Measurements from ENCODE around the gene NBAS.

NBAS gene

DNA sequence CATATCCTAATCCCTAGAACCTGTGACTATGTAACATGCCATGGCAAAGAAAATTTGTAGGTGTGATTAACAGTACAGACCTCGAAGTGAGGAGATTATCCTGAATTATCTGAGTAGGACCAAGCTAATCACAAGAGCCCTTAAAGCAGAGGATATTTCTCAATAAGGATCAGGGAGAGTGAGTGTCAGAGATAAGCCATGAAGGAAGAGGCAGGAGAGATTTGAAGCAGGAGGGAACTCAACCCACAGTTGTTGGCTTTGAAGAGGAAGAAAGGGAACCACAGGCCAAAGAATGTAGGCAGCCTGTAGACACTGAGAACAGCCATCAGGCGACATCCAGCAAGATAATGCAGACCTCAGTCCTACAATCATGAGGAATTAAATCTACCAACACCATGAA is 229.3 kb downstream of the NBAS start:
- Histone ChIP-seq H3K4me1 (ENCODE audit: control insufficient read depth, insufficient read depth, low read length) (peaks cover 7% of the 10 kb centered on the region; the same call in 1 of the 2 replicates), H3K4me3 (ENCODE audit: low read depth, low read length) (no peak overlapping the region), H3K36me3 (ENCODE audit: control insufficient read depth in 2 of 2, insufficient read depth in 1 of 2, low read length in 2 of 2) (peaks cover 0 to 8% of the 10 kb centered on the region in 2 experiments; a peak in 2 of 3 replicates), H3K27ac (ENCODE audit: extremely low read depth, low read depth, low read length) (no peak overlapping the region), H3K9me3 (ENCODE audit: control insufficient read depth, insufficient read depth, low read depth, low read length) (no peaks in the 10 kb centered on the region)
- TF ChIP-seq, protein P1, sequence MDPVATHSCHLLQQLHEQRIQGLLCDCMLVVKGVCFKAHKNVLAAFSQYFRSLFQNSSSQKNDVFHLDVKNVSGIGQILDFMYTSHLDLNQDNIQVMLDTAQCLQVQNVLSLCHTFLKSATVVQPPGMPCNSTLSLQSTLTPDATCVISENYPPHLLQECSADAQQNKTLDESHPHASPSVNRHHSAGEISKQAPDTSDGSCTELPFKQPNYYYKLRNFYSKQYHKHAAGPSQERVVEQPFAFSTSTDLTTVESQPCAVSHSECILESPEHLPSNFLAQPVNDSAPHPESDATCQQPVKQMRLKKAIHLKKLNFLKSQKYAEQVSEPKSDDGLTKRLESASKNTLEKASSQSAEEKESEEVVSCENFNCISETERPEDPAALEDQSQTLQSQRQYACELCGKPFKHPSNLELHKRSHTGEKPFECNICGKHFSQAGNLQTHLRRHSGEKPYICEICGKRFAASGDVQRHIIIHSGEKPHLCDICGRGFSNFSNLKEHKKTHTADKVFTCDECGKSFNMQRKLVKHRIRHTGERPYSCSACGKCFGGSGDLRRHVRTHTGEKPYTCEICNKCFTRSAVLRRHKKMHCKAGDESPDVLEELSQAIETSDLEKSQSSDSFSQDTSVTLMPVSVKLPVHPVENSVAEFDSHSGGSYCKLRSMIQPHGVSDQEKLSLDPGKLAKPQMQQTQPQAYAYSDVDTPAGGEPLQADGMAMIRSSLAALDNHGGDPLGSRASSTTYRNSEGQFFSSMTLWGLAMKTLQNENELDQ (tag by site-specific recombination; IDR thresholded peaks at IDR 0.05; ENCODE audit: low read depth) = no peak
- no peak for TF ChIP-seq ZNF24 (tag by site-specific recombination; IDR thresholded peaks at IDR 0.05)
- TF ChIP-seq ZSCAN30 (tag by site-specific recombination; IDR thresholded peaks at IDR 0.05) = no peak
- TF ChIP-seq ZNF138 (tag by site-specific recombination; IDR thresholded peaks at IDR 0.05; ENCODE audit: borderline replicate concordance) = no peak
- no peak for TF ChIP-seq SP7 (tag by site-specific recombination; IDR thresholded peaks at IDR 0.05)
- no peak for TF ChIP-seq ZBTB21 (tag by site-specific recombination; IDR thresholded peaks at IDR 0.05)
- TF ChIP-seq KLF8 (tag by site-specific recombination; IDR thresholded peaks at IDR 0.05) = no peak
- TF ChIP-seq ZNF202 (tag by site-specific recombination; IDR thresholded peaks at IDR 0.05; ENCODE audit: borderline replicate concordance) = no peak
- no peak for TF ChIP-seq ZNF670 (tag by site-specific recombination; IDR thresholded peaks at IDR 0.05; ENCODE audit: low read depth)
- TF ChIP-seq ZNF777 (tag by site-specific recombination; IDR thresholded peaks at IDR 0.05; ENCODE audit: borderline replicate concordance) = no peak
- TF ChIP-seq CTCF (tag by site-specific recombination; IDR thresholded peaks at IDR 0.05) = no peak
- TF ChIP-seq ZNF239 (tag by site-specific recombination; IDR thresholded peaks at IDR 0.05) = no peak
- TF ChIP-seq ELK4 (IDR thresholded peaks at IDR 0.05; ENCODE audit: borderline replicate concordance, low read depth, low read length) = no peak
- TF ChIP-seq SP3 (tag by site-specific recombination; IDR thresholded peaks at IDR 0.05) = no peak
- no peak for TF ChIP-seq ZNF114 (tag by site-specific recombination; IDR thresholded peaks at IDR 0.05)
- no peak for TF ChIP-seq PBX3 (CRISPR knock-in tag; IDR thresholded peaks at IDR 0.05)
- no peak for TF ChIP-seq ZNF658 (tag by site-specific recombination; IDR thresholded peaks at IDR 0.05)
- POLR2A ChIA-PET = no interaction called here
- CTCF ChIA-PET = no interaction called here

GRCh38 chr2:15325296-15325695 is 235.8 kb downstream of the NBAS start:
- CTCF ChIA-PET = interaction anchor here (0.7 kb wide), 1 partner anchor 154 kb away, joined by 3 read pairs; no protein-coding TSS in a partner anchor
- POLR2A ChIA-PET = no interaction called here
- Histone ChIP-seq H3K36me3 (ENCODE audit: control insufficient read depth in 2 of 2, insufficient read depth in 1 of 2, low read length in 2 of 2) (peaks cover 0 to 5% of the 10 kb centered on the region in 2 experiments; a peak in 2 of 3 replicates), H3K9me3 (ENCODE audit: control insufficient read depth, insufficient read depth, low read depth, low read length) (no peaks in the 10 kb centered on the region), H3K27ac (ENCODE audit: extremely low read depth, low read depth, low read length) (no peak overlapping the region), H3K4me3 (ENCODE audit: low read depth, low read length) (no peak overlapping the region), H3K4me1 (ENCODE audit: control insufficient read depth, insufficient read depth, low read length) (no peaks in the 10 kb centered on the region; the same call in 1 of the 2 replicates)
- TF ChIP-seq ZNF530 (tag by site-specific recombination; IDR thresholded peaks at IDR 0.05; ENCODE audit: low read depth) (no peak), KLF1 (tag by site-specific recombination; IDR thresholded peaks at IDR 0.05) (no peak), ZFP3 (tag by site-specific recombination; IDR thresholded peaks at IDR 0.05; ENCODE audit: low read depth) (no peak), ZNF169 (tag by site-specific recombination; IDR thresholded peaks at IDR 0.05) (no peak), ZNF394 (tag by site-specific recombination; IDR thresholded peaks at IDR 0.05; ENCODE audit: borderline replicate concordance) (no peak), ZNF112 (tag by site-specific recombination; IDR thresholded peaks at IDR 0.05) (no peak), HOXA7 (CRISPR knock-in tag; IDR thresholded peaks at IDR 0.05; ENCODE audit: borderline replicate concordance) (no peak), KLF16 (tag by site-specific recombination; IDR thresholded peaks at IDR 0.05) (no peak), ZNF121 (tag by site-specific recombination; IDR thresholded peaks at IDR 0.05) (no peak)
